ENCODE results near the gene TOP3A. TPM values are rescaled to one million over a fixed set of nuclear protein-coding genes. Genes with fewer than 3 reads are reported as not detected.

TOP3A gene
- total and polyA plus RNA-seq, 2 of the 13 experiments (the other 11 are each of a cell fraction or from before 2014, with no cell fraction given) = 16.9 to 36.8 TPM

DNA sequence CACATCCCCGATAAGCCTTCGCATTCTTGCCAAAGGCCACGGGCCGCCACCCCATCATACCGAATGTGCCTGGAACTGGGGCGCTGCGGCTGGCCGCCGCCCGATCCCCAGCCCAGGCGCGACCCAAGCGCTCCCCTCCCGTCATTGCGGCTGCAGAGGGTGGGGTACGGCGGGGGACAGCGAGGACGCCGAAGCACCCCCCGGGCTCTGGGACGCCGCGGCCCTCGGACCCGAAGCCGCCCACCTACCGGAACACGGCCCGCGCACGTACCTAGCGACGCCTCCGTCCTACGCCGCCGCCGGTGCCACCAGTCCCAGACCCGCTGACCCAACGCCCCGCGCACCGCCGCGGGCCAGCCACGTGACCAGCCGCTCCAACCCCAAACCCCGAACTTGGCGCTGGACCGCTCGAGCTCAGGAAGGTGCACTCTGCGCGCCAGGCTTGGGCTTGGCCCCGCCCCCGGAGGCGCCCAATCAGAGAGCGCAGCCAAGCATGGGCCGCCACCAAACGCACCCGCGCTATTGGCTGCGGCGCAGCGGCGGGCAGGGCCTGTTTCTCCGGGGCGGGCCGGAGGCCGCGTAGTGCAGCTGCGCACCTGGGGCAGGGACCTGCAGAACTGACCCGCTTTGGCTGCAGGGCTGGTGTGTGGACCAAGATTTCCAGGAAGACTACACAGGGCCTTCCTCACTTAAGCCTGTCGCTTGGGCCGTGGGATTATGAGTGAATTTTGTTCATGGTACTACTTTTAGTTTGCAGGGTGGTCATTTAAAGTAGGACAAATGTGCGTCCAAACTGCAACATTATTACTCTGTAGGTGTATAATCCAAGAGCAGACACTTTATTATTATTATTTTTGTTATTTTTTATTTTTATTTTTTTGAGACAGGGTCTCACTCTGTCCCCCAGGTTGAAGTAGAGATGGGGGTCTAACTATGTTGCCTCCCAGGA lies 48.6 kb upstream of the TOP3A start, which contains the start of gene SHMT1:
TSS of gene SHMT1 (minus strand) at position 450 of the 949 bp plus-strand sequence. CDS start 7,569 bp downstream, outside the sequence.
- peak within 1 kb of the TSS; percentile 80 for H3K9ac ChIP-seq (ENCODE audit: insufficient read depth, low read depth, low read length)
- no peaks in the 10 kb centered on the region for H3K36me3 ChIP-seq (replicated peaks in 1 of 2; ENCODE audit: control insufficient read depth in 1 of 2, insufficient read depth in 2 of 2, low read length in 2 of 2)
- H3K4me1 ChIP-seq (ENCODE audit: insufficient read depth, low read length) = peaks cover 20% of the 10 kb centered on the region
- intact Hi-C loops (cut with micrococcal nuclease; ENCODE audit: unreplicated experiment) (loop anchor here (10.0 kb wide), 1 partner anchor 49 kb away; the partner anchor contains the start of genes SMCR8 and TOP3A), in situ Hi-C loops (cut with HindIII; ENCODE audit: extremely low pct_ligation_motif_present, low pct_unique_long_range_greater_than_20kb) (no loop called here)
- BruUV-seq (replicated peaks) = no TSS peak
- peak; percentile 99 for ATAC-seq
- peak within 1 kb of the TSS; percentile 71 for H3K27ac ChIP-seq (ENCODE audit: extremely low read length, insufficient read depth, low read length)
- no peaks in the 10 kb centered on the region for H4K20me1 ChIP-seq (ENCODE audit: insufficient read depth, low read length)
- H2AFZ ChIP-seq (ENCODE audit: low read length) = peak within 1 kb of the TSS; percentile 35
- H3K79me2 ChIP-seq (ENCODE audit: insufficient read depth, low read length) = peaks cover 15% of the 10 kb centered on the region
- DNase-seq (ENCODE audit: low spot score) = peak; percentile 90
- H3K4me2 ChIP-seq (ENCODE audit: low read depth, low read length) = peak within 1 kb of the TSS; percentile 85
- ChIA-PET POLR2A (interaction anchor here (0.7 to 2.1 kb wide), 5 partner anchors 14 to 180 kb away, joined by 4 to 10 read pairs (median 7); partner anchors contain the start of genes ALKBH5, EVPLL, MIEF2 and TOP3A), CTCF (ENCODE audit: low intra/inter-chr PET ratio, low total read pairs) (no interaction called here)
- no peaks in the 10 kb centered on the region; a peak in 1 of 5 replicates for H3K27me3 ChIP-seq (ENCODE audit: control insufficient read depth in 1 of 2, insufficient read depth in 2 of 2, low read length in 2 of 2)
- peak within 1 kb of the TSS; percentile 83 to 98 (median 93) for H3K4me3 ChIP-seq (replicated peaks in 1 of 3; ENCODE audit: insufficient read depth in 1 of 3, low read depth in 2 of 3, low read length in 3 of 3)
- 3% methylated on average over 18 of the region's 76 CpGs for WGBS (ENCODE audit: low lambda C conversion rate)
- FAIRE-seq = peak; percentile 89
- no peaks in the 10 kb centered on the region for H3K9me3 ChIP-seq (ENCODE audit: low read length)
- TF ChIP-seq, protein P1, sequence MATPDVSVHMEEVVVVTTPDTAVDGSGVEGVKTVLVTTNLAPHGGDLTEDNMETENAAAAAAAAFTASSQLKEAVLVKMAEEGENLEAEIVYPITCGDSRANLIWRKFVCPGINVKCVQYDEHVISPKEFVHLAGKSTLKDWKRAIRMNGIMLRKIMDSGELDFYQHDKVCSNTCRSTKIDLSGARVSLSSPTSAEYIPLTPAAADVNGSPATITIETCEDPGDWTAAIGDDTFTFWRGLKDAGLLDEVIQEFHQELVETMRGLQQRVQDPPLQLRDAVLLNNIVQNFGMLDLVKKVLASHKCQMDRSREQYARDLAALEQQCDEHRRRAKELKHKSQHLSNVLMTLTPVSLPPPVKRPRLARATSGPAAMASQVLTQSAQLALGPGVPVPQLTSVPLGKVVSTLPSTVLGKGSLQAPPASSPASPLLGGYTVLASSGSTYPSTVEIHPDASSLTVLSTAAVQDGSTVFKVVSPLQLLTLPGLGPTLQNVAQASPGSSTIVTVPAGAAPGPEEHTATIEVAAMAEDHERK (CRISPR knock-in tag; IDR thresholded peaks at IDR 0.05; ENCODE audit: low read depth) = no peak
- TF ChIP-seq, protein P2, sequence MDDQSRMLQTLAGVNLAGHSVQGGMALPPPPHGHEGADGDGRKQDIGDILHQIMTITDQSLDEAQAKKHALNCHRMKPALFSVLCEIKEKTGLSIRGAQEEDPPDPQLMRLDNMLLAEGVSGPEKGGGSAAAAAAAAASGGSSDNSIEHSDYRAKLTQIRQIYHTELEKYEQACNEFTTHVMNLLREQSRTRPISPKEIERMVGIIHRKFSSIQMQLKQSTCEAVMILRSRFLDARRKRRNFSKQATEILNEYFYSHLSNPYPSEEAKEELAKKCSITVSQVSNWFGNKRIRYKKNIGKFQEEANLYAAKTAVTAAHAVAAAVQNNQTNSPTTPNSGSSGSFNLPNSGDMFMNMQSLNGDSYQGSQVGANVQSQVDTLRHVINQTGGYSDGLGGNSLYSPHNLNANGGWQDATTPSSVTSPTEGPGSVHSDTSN (CRISPR knock-in tag; IDR thresholded peaks at IDR 0.05; ENCODE audit: borderline replicate concordance) = peak; percentile 57; the same call in 1 of the 2 replicates
- TF ChIP-seq KLF11 (CRISPR knock-in tag; IDR thresholded peaks at IDR 0.05) = no peak; the same call in 1 of the 2 replicates
- TF ChIP-seq SP1 (IDR thresholded peaks at IDR 0.05) = no peak
- peak; percentile 74 for TF ChIP-seq SP1 (CRISPR knock-in tag; IDR thresholded peaks at IDR 0.05)
- no peak for TF ChIP-seq NR1H2 (CRISPR knock-in tag; IDR thresholded peaks at IDR 0.05; ENCODE audit: borderline replicate concordance, low read depth)
- 0 out of 2 replicates have a peak, but pooled peaks have one; percentile 44 for TF ChIP-seq ZNF367 (CRISPR knock-in tag; IDR thresholded peaks at IDR 0.05; ENCODE audit: borderline replicate concordance)
- peak; percentile 35; the same call in 1 of the 2 replicates for TF ChIP-seq ZNF180 (CRISPR knock-in tag; IDR thresholded peaks at IDR 0.05; ENCODE audit: borderline replicate concordance, low read depth)
- TF ChIP-seq EHMT2 (IDR thresholded peaks at IDR 0.05; ENCODE audit: borderline replicate concordance, low read depth, low read length) = no peak
- TF ChIP-seq ZNF749 (CRISPR knock-in tag; IDR thresholded peaks at IDR 0.05; ENCODE audit: borderline replicate concordance) = peak; percentile 81
- no peak for TF ChIP-seq ZNF562 (CRISPR knock-in tag; IDR thresholded peaks at IDR 0.05; ENCODE audit: borderline replicate concordance)
- TF ChIP-seq SIN3A (IDR thresholded peaks at IDR 0.05; ENCODE audit: borderline replicate concordance, low read depth, low read length) = no peak
- peak; percentile 51 for TF ChIP-seq MED1 (CRISPR knock-in tag; IDR thresholded peaks at IDR 0.05)
- peak; percentile 27; the same call in 1 of the 2 replicates for TF ChIP-seq RXRA (CRISPR knock-in tag; IDR thresholded peaks at IDR 0.05)
- peak; percentile 81; the same call in 1 of the 2 replicates for TF ChIP-seq MTA1 (CRISPR knock-in tag; IDR thresholded peaks at IDR 0.05; ENCODE audit: borderline replicate concordance)
- TF ChIP-seq, protein P3, sequence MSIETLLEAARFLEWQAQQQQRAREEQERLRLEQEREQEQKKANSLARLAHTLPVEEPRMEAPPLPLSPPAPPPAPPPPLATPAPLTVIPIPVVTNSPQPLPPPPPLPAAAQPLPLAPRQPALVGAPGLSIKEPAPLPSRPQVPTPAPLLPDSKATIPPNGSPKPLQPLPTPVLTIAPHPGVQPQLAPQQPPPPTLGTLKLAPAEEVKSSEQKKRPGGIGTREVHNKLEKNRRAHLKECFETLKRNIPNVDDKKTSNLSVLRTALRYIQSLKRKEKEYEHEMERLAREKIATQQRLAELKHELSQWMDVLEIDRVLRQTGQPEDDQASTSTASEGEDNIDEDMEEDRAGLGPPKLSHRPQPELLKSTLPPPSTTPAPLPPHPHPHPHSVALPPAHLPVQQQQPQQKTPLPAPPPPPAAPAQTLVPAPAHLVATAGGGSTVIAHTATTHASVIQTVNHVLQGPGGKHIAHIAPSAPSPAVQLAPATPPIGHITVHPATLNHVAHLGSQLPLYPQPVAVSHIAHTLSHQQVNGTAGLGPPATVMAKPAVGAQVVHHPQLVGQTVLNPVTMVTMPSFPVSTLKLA (IDR thresholded peaks at IDR 0.05) = peak; percentile 15; the same call in 1 of the 2 replicates
- no peak for TF ChIP-seq PTBP1 (IDR thresholded peaks at IDR 0.05; ENCODE audit: low read depth, low read length, poor library complexity, severe bottlenecking)
- no peak; the same call in 1 of the 2 replicates for TF ChIP-seq GFI1 (CRISPR knock-in tag; IDR thresholded peaks at IDR 0.05; ENCODE audit: borderline replicate concordance)
- TF ChIP-seq KDM5B (CRISPR knock-in tag; IDR thresholded peaks at IDR 0.05; ENCODE audit: borderline replicate concordance) = peak; percentile 82; the same call in 1 of the 2 replicates

Data from HepG2 (cell line).